MCF 10A (cell line): Measurements from ENCODE around the gene STOX2. TPM values are rescaled to one million over a fixed set of nuclear protein-coding genes. Genes with fewer than 3 reads are reported as not detected.

Source experiments
- BruUV-seq: library from RNA; stranded (reverse); fragments of 400-500 nt; replicated peaks from 2 replicates; lab custom pipeline; 2021; lab: Mats Ljungman, UMichigan
- CTCF ChIA-PET: fragments of 300-600 bp; sonication (Branson Sonifier 250); formaldehyde crosslinking; extraction: SDS; loops from one replicate; lab custom pipeline; 2021; ENCODE audit warnings: antibody characterized with exemption, inconsistent platforms; lab: Yijun Ruan, JAX
- POLR2A ChIA-PET: fragments of 300-600, 350-650 bp; sonication (Branson Sonifier 250); formaldehyde crosslinking; extraction: SDS; loops from one replicate; lab custom pipeline; 2020; ENCODE audit warnings: antibody characterized with exemption, inconsistent platforms; lab: Yijun Ruan, JAX
- DNase-seq: peaks from one replicate; pipeline ENCODE4 v3.0.0-alpha.2; 2018; ENCODE audit not compliant: unreplicated experiment
- H3K27ac Mint-ChIP-seq: one replicate; pipeline ENCODE4 v1.8.0; 2022; ENCODE audit warnings: mild to moderate bottlenecking, low read depth, mixed read lengths; ENCODE audit not compliant: unreplicated experiment
- H3K27me3 Mint-ChIP-seq: one replicate; pipeline ENCODE4 v1.8.0; 2022; ENCODE audit warnings: mixed read lengths; ENCODE audit not compliant: insufficient read depth, unreplicated experiment
- H3K36me3 Mint-ChIP-seq: one replicate; pipeline ENCODE4 v1.8.0; 2022; ENCODE audit warnings: mild to moderate bottlenecking, moderate library complexity, mixed read lengths; ENCODE audit not compliant: insufficient read depth, unreplicated experiment
- H3K4me1 Mint-ChIP-seq: one replicate; pipeline ENCODE4 v1.8.0; 2022; ENCODE audit warnings: mixed read lengths; ENCODE audit not compliant: insufficient read depth, unreplicated experiment
- H3K4me3 Mint-ChIP-seq: one replicate; pipeline ENCODE4 v1.8.0; 2022; ENCODE audit warnings: mild to moderate bottlenecking, moderate library complexity, mixed read lengths; ENCODE audit not compliant: unreplicated experiment
- H3K9me3 Mint-ChIP-seq: one replicate; pipeline ENCODE4 v1.8.0; 2022; ENCODE audit warnings: mixed read lengths; ENCODE audit not compliant: unreplicated experiment
- CTCF ChIP-seq: fragments of 200-600 bp; IDR thresholded peaks from one replicate; pipeline ENCODE4 v1.8.0; 2022; ENCODE audit warnings: antibody characterized with exemption, mild to moderate bottlenecking; ENCODE audit not compliant: unreplicated experiment
- intact Hi-C: fragments of 100-400 bp; cut with micrococcal nuclease; formaldehyde crosslinking; loops from 2 replicates; pipeline ENCODE4 v1.14.1; 2022
- total RNA-seq: library from RNA; stranded (reverse); gene quantifications from 2 replicates; pipeline ENCODE4 v1.2.3, GENCODE V29; 2022

The STOX2 gene
- total RNA-seq, 1 experiment from 2014 or later, result 1.1 TPM

GRCh38 chr4:183876268-183876934, 28.7 kb upstream of the STOX2 start:
- Mint-ChIP-seq H3K36me3 (no peaks in the 10 kb centered on the region), H3K27ac (peak overlapping the region; percentile 61), H3K4me3 (peak overlapping the region; percentile 71), H3K4me1 (peaks cover 15% of the 10 kb centered on the region), H3K9me3 (no peaks in the 10 kb centered on the region), H3K27me3 (no peaks in the 10 kb centered on the region)
- POLR2A ChIA-PET, result interaction anchor here (0.6 to 1.2 kb wide), 6 partner anchors 22 to 162 kb away, joined by 3 to 5 read pairs (median 3); partner anchors contain the start of gene STOX2
- CTCF ChIA-PET, result interaction anchor here (0.6 to 0.7 kb wide), 3 partner anchors 36 to 131 kb away, joined by 3 read pairs; no protein-coding TSS in a partner anchor
- no TSS peak for BruUV-seq
- DNase-seq, result peak; percentile 84
- intact Hi-C loops, result no loop called here
- no peak for TF ChIP-seq CTCF

DNA sequence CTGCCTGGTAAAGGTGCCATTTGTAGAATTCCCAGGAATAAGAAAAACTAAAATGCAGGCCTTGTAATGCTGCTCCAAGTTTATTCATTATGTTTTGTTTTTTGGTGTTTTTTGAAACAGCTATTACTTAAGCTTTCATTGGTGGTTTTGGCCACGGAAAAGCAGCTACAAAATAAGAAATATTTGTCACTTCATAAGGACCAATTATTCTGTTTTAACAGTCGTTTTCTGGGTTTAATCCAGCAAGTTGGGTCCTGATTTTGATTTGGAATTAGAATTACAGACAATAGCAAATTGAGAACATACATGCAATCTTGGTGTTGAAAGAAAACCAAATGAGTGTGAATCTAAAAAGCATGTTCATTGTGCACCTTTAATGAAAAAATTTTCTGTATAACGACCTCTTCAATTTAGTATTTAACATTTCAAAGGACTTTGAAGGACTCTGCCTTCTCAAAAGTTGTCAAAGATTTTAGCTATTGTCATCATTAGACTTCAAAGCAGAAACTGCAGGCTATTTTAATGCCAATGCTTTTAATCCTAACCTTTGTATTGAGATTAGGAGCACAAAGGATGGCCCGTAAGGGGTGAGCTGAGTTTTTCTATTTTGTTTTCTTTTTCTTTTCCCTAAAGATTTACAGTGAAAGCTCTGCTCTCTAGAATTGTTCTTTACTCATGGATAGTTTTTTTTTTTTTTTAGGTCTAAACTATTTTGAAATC, 26.7 kb upstream of the STOX2 start:
- no peaks in the 10 kb centered on the region for H3K9me3 Mint-ChIP-seq
- H3K4me3 Mint-ChIP-seq, result no peak overlapping the region
- H3K36me3 Mint-ChIP-seq, result no peaks in the 10 kb centered on the region
- H3K4me1 Mint-ChIP-seq, result peaks cover 15% of the 10 kb centered on the region
- H3K27me3 Mint-ChIP-seq, result no peaks in the 10 kb centered on the region
- no TSS peak for BruUV-seq
- ChIA-PET POLR2A (interaction anchor here (0.7 kb wide), 1 partner anchor 291 kb away, joined by 3 read pairs; no protein-coding TSS in a partner anchor), CTCF (interaction anchor here (0.6 to 1.1 kb wide), 3 partner anchors 10 to 392 kb away, joined by 3 to 5 read pairs (median 3); no protein-coding TSS in a partner anchor)
- intact Hi-C loops, result no loop called here
- no peak for TF ChIP-seq CTCF
- H3K27ac Mint-ChIP-seq, result no peak overlapping the region
- no peak for DNase-seq

DNA sequence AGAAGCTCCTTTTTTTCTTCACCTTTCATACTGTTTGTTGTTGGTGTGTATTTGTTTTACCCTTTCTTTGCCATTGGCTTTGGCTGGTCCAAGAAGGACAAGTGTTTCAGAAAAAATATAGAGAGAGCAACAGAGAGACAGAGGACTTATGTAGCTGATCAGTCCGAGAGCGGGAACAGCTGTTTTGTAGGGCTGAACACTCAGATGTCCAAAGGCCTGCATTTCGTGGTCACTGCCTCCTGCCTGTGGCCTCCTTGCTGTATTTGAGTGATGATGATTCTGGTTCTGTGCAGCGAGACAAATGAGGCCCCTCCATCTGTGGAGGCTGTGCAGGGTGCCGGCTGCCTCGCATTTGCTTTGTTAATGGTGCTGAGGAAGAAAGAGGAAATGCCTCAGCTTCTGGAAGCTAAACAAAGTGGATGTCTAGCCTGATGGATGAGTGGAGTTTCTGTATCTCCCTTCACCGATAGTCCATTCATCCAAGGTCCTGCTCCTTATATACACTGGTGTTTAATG, 19.8 kb upstream of the STOX2 start:
- no peaks in the 10 kb centered on the region for H3K9me3 Mint-ChIP-seq
- no TSS peak for BruUV-seq
- TF ChIP-seq CTCF, result no peak
- H3K4me1 Mint-ChIP-seq, result no peaks in the 10 kb centered on the region
- intact Hi-C loops, result no loop called here
- DNase-seq, result no peak
- no peak overlapping the region for H3K4me3 Mint-ChIP-seq
- H3K27me3 Mint-ChIP-seq, result no peaks in the 10 kb centered on the region
- ChIA-PET CTCF (interaction anchor here (0.5 kb wide), 1 partner anchor 441 kb away, joined by 3 read pairs; the partner anchor contains the start of gene CDKN2AIP), POLR2A (interaction anchor here (1.0 kb wide), 1 partner anchor 9 kb away, joined by 3 read pairs; no protein-coding TSS in a partner anchor)
- H3K27ac Mint-ChIP-seq, result no peak overlapping the region
- no peaks in the 10 kb centered on the region for H3K36me3 Mint-ChIP-seq

DNA sequence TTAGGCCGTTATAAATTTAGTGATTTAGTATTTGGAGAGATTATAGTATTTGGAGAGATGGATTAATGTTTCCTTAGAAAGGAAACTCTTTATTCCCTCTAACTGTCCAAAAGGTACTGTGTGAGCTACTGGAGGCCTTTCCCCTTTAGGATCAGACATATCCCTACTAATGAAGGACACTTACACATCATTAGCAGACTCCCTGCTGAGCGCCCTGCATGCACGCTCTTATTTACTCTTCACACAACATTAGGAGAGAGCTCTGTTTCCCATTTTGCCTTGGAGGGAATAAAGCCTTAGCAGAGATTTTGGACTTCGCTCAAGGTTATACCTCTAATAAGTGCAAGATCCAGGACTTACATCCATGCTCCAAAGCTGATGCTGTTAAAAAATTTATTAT, 17.8 kb upstream of the STOX2 start:
- CTCF ChIA-PET, result interaction anchor here (1.2 kb wide), 1 partner anchor 16 kb away, joined by 4 read pairs; no protein-coding TSS in a partner anchor
- no peak for TF ChIP-seq CTCF
- Mint-ChIP-seq H3K27ac (no peak overlapping the region), H3K27me3 (no peaks in the 10 kb centered on the region), H3K36me3 (no peaks in the 10 kb centered on the region), H3K4me3 (no peak overlapping the region), H3K4me1 (no peaks in the 10 kb centered on the region), H3K9me3 (no peaks in the 10 kb centered on the region)
- BruUV-seq, result no TSS peak
- POLR2A ChIA-PET, result no interaction called here
- intact Hi-C loops, result no loop called here
- DNase-seq, result no peak
